K562 (cell line): ENCODE results near the gene SLC44A2. TPM values are rescaled to one million over a fixed set of nuclear protein-coding genes. Genes with fewer than 3 reads are reported as not detected.

Experiments
- ATAC-seq: fragments of 200-7000 bp; cut with Tn5 transposase; 3 replicates; pipeline ENCODE4 v1.9.1; 2020; ENCODE audit warnings: moderate library complexity
- BruUV-seq: library from RNA; stranded (reverse); fragments of 400-500 nt; replicated peaks from 2 replicates; lab custom pipeline; 2021; lab: Mats Ljungman, UMichigan
- CTCF ChIA-PET: fragments of 300-600 bp; formaldehyde crosslinking; extraction: SDS; loops from one replicate; lab custom pipeline; 2021; ENCODE audit warnings: low intra/inter-chr PET ratio; lab: Yijun Ruan, JAX
- POLR2A ChIA-PET: fragments of 300-600, 350-650 bp; sonication (Branson Sonifier 250); formaldehyde crosslinking; extraction: SDS; loops from one replicate; lab custom pipeline; 2021; ENCODE audit warnings: antibody characterized with exemption, inconsistent platforms; lab: Yijun Ruan, JAX
- DNase-seq, 4 experiments: peaks; one replicate each; pipeline versions ENCODE4 v3.0.0 to v3.0.0-alpha.2; 2011 to 2018; ENCODE audit warnings: low spot score in 3 of 4, mixed read lengths in 3 of 4; ENCODE audit errors: extremely low read depth in 1 of 4
- FAIRE-seq: peaks from 2 replicates; lab custom pipeline; 2011; peaks lifted over from hg19 to GRCh38; lab: Jason Lieb, UNC
- H2AFZ ChIP-seq: 2 replicates; pipeline ENCODE4 v1.6.0; 2011; ENCODE audit warnings: low read depth, low read length, control low read depth, inconsistent platforms
- H3K27ac ChIP-seq: fragments of 200-600 bp; 3 replicates; pipeline ENCODE4 v1.8.0; 2011; ENCODE audit warnings: low read depth, mild to moderate bottlenecking, control low read depth, inconsistent platforms, low read length, moderate library complexity, mixed read lengths; ENCODE audit errors: extremely low read depth
- H3K27me3 ChIP-seq, 2 experiments: fragments of 300-600 bp in 1 of 2; 2 replicates in 1 of 2; 3 replicates in 1 of 2; pipeline versions ENCODE4 v1.6.0 to v1.8.0; 2011; ENCODE audit warnings: inconsistent platforms in 2 of 2, low read length in 2 of 2, mild to moderate bottlenecking in 1 of 2, mixed read lengths in 1 of 2, moderate library complexity in 1 of 2; ENCODE audit not compliant: control insufficient read depth in 2 of 2, insufficient read depth in 2 of 2
- H3K36me3 ChIP-seq: fragments of 300-600 bp; 3 replicates; pipeline ENCODE4 v1.8.0; 2011; ENCODE audit warnings: mild to moderate bottlenecking, low read length, inconsistent platforms; ENCODE audit not compliant: control insufficient read depth, insufficient read depth
- H3K4me1 ChIP-seq, 2 experiments: fragments of 200-600 bp in 1 of 2; replicated peaks in 1 of 2; 2 replicates in 1 of 2; 3 replicates in 1 of 2; pipeline versions ENCODE4 v1.5.1 to v1.8.0; 2011; ENCODE audit warnings: inconsistent platforms in 2 of 2, low read length in 2 of 2, mild to moderate bottlenecking in 1 of 2, mixed read lengths in 1 of 2, moderate library complexity in 1 of 2; ENCODE audit not compliant: control insufficient read depth in 2 of 2, insufficient read depth in 2 of 2
- H3K4me2 ChIP-seq: 2 replicates; pipeline ENCODE4 v1.6.1; 2011; ENCODE audit warnings: low read length, control low read depth, inconsistent platforms, mixed read lengths; ENCODE audit not compliant: insufficient read depth
- H3K4me3 ChIP-seq: fragments of 200-600 bp; sonication (generic), shearing (Covaris generic); 2 replicates; pipeline ENCODE4 v1.5.1; 2016; ENCODE audit warnings: control low read depth, inconsistent platforms
- H3K79me2 ChIP-seq: fragments of 200-600 bp; 3 replicates; pipeline ENCODE4 v1.8.0; 2011; ENCODE audit warnings: low read length, inconsistent platforms; ENCODE audit not compliant: control insufficient read depth, insufficient read depth
- H3K9ac ChIP-seq, 2 experiments: 2 replicates each; pipeline versions ENCODE4 v1.6.0 to v1.6.1; 2011; ENCODE audit warnings: low read depth in 2 of 2, low read length in 2 of 2, control low read depth in 1 of 2, inconsistent platforms in 1 of 2, mild to moderate bottlenecking in 1 of 2, mixed read lengths in 1 of 2; ENCODE audit not compliant: insufficient read depth in 1 of 2
- H3K9me1 ChIP-seq: one replicate; pipeline ENCODE4 v1.6.0; 2011; ENCODE audit warnings: inconsistent platforms, mild to moderate bottlenecking, low read length, moderate library complexity; ENCODE audit not compliant: control insufficient read depth, insufficient read depth
- H3K9me3 ChIP-seq: replicated peaks from 2 replicates; pipeline ENCODE4 v1.5.1; 2011; ENCODE audit warnings: low read depth, low read length, inconsistent platforms; ENCODE audit not compliant: control insufficient read depth, insufficient read depth
- H4K20me1 ChIP-seq: replicated peaks from 2 replicates; pipeline ENCODE4 v1.6.1; 2011; ENCODE audit warnings: low read length, inconsistent platforms, mixed read lengths; ENCODE audit not compliant: control insufficient read depth, insufficient read depth
- ETV1 ChIP-seq: fragments of 450-650 bp; conservative IDR thresholded peaks from 2 replicates; pipeline ENCODE4 v1.6.1; 2016; ENCODE audit warnings: missing genetic modification characterization, control low read depth, low read depth, missing compliant biosample characterization
- TRIM28 ChIP-seq: fragments of 450-650 bp; IDR thresholded peaks from 2 replicates; pipeline ENCODE4 v1.6.1; 2017
- ZNF121 ChIP-seq: sonication (generic); formaldehyde crosslinking; conservative IDR thresholded peaks from 2 replicates; pipeline ENCODE4 v1.8.0; 2022; ENCODE audit warnings: missing genetic modification reagents
- ZNF24 ChIP-seq: fragments of 450-650 bp; IDR thresholded peaks from 2 replicates; pipeline ENCODE4 v1.6.1; 2016
- ZNF316 ChIP-seq: fragments of 450-650 bp; IDR thresholded peaks from 2 replicates; pipeline ENCODE4 v1.6.1; 2016
- WGBS: fragments of 100-300 bp; shearing (Covaris generic); methylation state at CpG from one replicate; pipeline ENCODE4 v1.1.6; 2016; ENCODE audit warnings: low coverage, mixed read lengths; ENCODE audit not compliant: insufficient coverage; ENCODE audit errors: missing lambda C conversion rate; 5-methylcytosine and 5-hydroxymethylcytosine counted together
- in situ Hi-C: fragments of 300-500 bp; cut with MboI; formaldehyde crosslinking; loops from 4 replicates; pipeline ENCODE4 v1.15.0; 2018; ENCODE audit warnings: inconsistent platforms, mixed read lengths
- intact Hi-C: fragments of 100-400 bp; cut with micrococcal nuclease; formaldehyde crosslinking; loops from 2 replicates; pipeline ENCODE4 v1.14.2; 2022
- polyA plus RNA-seq, 8 experiments: library from polyadenylated mRNA; depleted of rRNA in 4 of 8; stranded (reverse) in 5 of 8; unstranded in 3 of 8; fragments of >200 nt; fragmentation: Nextera tagmentation in 2 of 8; fragmentation: Illumina TruSeq in 1 of 8; extraction: Ambion mirVana in 2 of 8; extraction: Trizol in 1 of 8; gene quantifications; 2 replicates each; pipeline versions ENCODE4 v1.2.1 to v1.2.3, GENCODE V29; 2011 to 2014; ENCODE audit warnings: inconsistent platforms in 1 of 8, missing spikeins in 1 of 8
- total RNA-seq, 7 experiments: library from RNA; depleted of rRNA in 6 of 7; stranded (reverse); fragments of >200 nt in 6 of 7; fragmentation: Illumina TruSeq in 2 of 7; extraction: Trizol in 2 of 7; gene quantifications; 2 replicates each; pipeline versions ENCODE4 v1.2.1 to v1.2.3, GENCODE V29; 2011 to 2021; ENCODE audit warnings: low replicate concordance in 1 of 7

Gene SLC44A2
- total and polyA plus RNA-seq, 9 of the 15 experiments (the other 6 are each of a cell fraction or from before 2014, with no cell fraction given), result 1.1 to 34.2 (median 8.1) TPM

DNA sequence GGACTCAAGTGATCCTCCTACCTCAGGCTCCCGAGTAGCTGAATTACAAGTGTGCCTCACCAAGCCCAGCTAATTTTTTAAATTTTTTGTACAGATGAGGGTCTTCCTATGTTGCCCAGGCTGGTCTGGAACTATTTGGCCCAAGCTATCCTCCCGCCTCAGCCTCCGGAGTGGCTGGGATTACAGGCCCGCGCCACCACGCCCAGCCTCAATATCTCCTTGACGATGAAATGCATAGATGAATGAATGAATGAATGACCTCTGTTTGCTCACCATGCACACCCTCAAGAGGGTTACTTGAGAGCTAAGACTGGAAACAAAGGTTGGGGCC is 23.4 kb upstream of the SLC44A2 start:
- Histone ChIP-seq H4K20me1 (no peaks in the 10 kb centered on the region), H3K27ac (no peak overlapping the region), H3K9ac (no peak overlapping the region), H3K4me3 (no peak overlapping the region), H3K27me3 (peaks cover 4 to 9% of the 10 kb centered on the region in 2 experiments; a peak in 3 of 5 replicates), H3K9me1 (no peaks in the 10 kb centered on the region), H2AFZ (peak overlapping the region; percentile 72), H3K4me1 (peaks cover 24 to 30% of the 10 kb centered on the region in 2 experiments), H3K36me3 (no peaks in the 10 kb centered on the region), H3K4me2 (peak overlapping the region; percentile 46; the same call in 1 of the 2 replicates), H3K79me2 (peaks cover 27% of the 10 kb centered on the region), H3K9me3 (no peaks in the 10 kb centered on the region)
- intact Hi-C loops, result loop anchor here (2.0 kb wide), 1 partner anchor 15 kb away; no protein-coding TSS in a partner anchor
- in situ Hi-C loops, result no loop called here
- FAIRE-seq (no peak), DNase-seq (no peak), ATAC-seq (no peak)
- POLR2A ChIA-PET, result interaction anchor here (0.9 to 1.6 kb wide), 5 partner anchors 10 to 213 kb away, joined by 3 to 15 read pairs (median 6); no protein-coding TSS in a partner anchor
- BruUV-seq, result no TSS peak
- CTCF ChIA-PET, result interaction anchor here (0.6 kb wide), 1 partner anchor 103 kb away, joined by 3 read pairs; no protein-coding TSS in a partner anchor
- WGBS, result 11% methylated on average over 7 of the region's 7 CpGs
- TF ChIP-seq ZNF121 (0 out of 2 replicates have a peak, but pooled peaks have one; percentile 8), TRIM28 (0 out of 2 replicates have a peak, but pooled peaks have one; percentile 30), ETV1 (tag) (no peak), ZNF316 (peak; percentile 78), ZNF24 (peak; percentile 95)
